ENCODE measurements around the gene SEMA4G.
"Not testable (repeated sequence)": the region's sequence is repeated elsewhere in the genome, so short reads cannot be mapped to it uniquely, and the experiment has no call there.

SEMA4G gene

DNA sequence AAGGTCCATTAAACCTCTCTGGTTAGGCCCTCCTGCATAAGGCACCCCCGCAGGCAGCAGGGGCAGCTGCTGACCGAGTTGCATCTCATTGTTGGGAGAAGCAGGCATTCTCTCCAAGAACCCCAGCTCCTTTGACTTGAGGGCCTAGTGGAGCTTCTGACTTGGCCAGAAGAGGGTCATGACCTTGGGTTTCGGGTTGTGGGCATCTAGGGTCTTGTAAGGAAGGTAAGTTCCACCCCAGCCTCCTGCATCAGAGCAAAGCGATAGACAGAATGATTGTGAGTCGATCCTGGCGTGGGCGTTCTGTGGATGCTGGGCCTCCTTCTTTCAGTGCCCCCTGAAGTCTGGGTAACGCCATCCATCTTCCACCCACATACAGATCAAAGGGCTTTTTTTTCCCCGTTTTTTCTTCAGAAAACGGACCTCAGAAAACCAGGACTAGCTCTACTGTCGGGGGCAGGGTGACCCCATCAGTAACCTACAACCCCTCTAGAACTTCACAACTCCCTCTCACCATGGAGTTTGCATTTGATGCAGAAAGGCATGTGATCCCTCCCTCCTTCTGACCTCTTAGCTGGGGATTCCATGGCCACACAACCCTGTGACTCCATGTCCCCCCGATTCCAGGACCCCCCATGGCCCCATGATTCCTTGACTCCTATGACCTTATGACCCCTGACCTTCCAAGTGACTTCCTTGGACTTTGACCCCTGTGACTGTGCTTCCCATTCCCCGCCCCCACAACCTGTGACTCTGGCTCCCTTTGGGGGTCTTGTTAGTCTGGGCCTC is 3.0 kb downstream of the SEMA4G start:
- no peak for DNase-seq

GRCh38 chr10:100972904-100973535 is 3.7 kb downstream of the SEMA4G start:
- DNase-seq, result no peak

GRCh38 chr10:100975397-100975796 is 6.1 kb downstream of the SEMA4G start:
- not testable (repeated sequence) for DNase-seq

DNA sequence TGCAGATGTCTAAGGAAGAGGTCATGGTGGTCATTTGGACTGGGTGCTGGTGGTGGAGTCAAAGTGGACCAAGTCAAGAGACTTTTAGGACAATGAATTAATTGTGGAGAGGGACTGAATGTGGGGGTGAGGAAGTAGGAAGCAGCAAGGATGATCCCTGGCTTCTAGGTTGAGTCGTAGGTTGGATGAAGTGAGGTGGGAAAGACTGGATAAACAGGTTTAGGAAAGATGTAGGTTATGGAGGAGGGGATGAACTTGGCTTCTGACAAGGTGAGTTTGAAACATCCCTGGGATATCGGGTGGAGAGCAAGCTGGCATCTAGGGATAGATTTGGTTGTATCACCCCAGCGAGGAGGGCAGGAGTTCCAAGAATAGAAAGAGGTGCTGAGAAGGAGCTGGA is 7.6 kb downstream of the SEMA4G start:
- no peak for DNase-seq

DNA sequence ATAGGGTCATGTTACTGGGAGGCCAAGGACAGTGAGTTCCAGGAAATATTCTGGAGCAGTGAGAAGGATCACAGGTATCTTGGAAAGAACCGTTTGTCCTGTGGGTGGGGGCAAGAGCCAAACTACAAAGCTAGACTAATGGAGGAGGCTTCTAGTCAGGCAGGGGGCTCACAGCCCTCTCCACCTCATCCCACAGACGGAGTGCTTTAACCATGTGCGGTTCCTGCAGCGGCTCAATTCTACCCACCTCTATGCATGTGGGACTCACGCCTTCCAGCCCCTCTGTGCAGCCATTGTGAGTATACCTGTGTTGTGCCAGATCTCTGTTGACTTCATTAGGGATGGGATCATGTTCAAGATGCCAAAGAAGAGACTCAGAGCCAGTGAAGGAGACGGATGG is 8.1 kb downstream of the SEMA4G start:
- no peak for DNase-seq

- no peak for DNase-seq
Observed at GRCh38 chr10:100978121-100978900, 9.0 kb downstream of the SEMA4G start.

DNA sequence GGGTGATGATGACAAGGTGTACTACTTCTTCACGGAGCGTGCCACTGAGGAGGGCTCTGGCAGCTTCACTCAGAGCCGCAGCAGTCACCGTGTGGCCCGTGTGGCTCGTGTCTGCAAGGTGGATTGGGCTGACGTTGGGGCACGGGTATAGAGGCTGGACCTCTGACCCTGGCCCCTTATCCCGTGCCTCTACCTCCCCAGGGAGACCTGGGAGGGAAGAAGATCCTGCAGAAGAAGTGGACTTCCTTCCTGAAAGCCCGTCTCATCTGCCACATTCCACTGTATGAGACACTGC is 9.5 kb downstream of the SEMA4G start:
- no peak for DNase-seq

DNA sequence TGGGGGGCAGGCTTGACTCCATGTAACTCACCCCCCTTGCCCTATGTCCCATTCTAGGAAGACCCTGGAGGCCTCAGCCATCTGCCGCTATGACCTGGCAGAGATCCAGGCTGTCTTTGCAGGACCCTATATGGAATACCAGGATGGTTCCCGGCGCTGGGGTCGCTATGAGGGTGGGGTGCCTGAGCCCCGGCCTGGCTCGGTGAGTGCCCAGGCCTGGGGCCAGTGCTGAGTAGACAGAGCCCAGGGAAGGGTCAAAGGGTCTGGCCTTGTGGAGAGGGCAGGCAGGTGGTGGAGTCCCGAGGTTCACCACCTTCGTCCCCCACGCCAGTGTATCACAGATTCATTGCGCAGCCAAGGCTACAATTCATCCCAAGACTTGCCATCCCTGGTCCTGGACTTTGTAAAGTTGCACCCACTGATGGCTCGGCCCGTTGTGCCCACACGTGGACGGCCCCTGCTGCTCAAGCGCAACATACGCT is 10.5 kb downstream of the SEMA4G start:
- no peak for DNase-seq

GRCh38 chr10:100980311-100980710 is 11.0 kb downstream of the SEMA4G start:
- no peak for DNase-seq

GRCh38 chr10:100980711-100981110 is 11.4 kb downstream of the SEMA4G start:
- DNase-seq, result no peak

DNA sequence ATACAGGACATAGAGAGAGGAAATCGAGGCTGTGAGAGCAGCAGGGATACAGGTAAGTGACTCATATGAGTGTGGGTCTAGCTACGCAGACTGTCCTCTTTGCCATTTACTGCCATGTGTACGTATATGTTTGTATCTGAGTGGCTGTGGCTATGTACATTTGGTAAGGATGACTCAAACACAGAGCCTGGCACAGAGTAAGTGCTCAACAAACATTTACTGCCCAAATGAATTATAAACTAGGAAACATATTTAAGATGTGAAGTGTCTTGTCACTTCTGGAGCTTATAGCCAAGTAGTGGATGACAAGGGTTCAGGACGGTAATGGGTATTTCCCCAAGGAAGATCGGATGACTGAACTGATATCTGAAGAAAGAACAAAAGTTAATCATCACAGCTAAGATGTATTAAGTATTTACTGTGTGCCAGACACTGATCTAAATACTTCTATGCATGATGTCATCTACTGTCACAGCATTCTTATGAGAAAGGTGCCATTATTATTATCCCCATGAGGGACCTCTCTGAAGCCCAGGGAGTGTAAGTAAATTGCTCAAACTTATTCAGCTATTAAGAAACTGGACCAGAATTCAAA is 12.0 kb downstream of the SEMA4G start:
- DNase-seq, result no peak

- no peak for DNase-seq
Observed at GRCh38 chr10:100982916-100983830, 13.9 kb downstream of the SEMA4G start.

DNA sequence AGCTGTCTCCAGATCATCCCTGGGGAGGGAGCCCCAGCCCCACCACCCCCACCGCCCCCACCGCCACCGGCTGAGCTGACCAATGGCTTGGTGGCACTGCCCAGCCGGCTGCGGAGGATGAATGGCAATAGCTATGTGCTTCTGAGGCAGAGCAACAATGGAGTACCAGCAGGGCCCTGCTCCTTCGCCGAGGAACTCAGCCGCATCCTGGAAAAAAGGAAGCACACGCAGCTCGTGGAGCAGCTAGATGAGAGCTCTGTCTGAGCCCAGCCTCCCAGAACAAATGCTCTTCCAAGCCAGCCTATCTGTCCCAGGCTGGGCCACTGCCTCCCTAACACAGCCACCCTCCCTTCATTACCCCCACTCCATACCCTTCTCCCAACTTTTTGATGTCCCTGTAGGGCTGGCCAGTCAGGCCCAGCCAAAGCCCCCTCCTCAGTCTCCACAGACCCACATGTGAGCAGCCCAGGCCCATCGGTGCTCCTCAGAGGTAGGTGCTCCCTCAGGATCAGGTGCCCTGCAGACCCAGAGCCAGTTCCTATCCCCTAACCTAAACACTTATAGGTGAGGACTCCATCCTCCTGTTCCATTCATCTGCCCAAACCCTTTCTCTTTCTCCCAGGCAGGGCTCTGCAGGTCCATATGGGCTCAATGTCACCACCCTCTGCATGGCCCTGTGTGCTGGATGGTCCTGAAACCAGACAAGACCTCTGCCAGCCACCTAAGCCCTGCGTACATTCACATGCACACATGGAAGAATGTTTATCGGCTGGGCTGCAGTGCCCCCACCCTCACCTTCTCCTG is 14.8 kb downstream of the SEMA4G start:
- DNase-seq, result no peak

DNA sequence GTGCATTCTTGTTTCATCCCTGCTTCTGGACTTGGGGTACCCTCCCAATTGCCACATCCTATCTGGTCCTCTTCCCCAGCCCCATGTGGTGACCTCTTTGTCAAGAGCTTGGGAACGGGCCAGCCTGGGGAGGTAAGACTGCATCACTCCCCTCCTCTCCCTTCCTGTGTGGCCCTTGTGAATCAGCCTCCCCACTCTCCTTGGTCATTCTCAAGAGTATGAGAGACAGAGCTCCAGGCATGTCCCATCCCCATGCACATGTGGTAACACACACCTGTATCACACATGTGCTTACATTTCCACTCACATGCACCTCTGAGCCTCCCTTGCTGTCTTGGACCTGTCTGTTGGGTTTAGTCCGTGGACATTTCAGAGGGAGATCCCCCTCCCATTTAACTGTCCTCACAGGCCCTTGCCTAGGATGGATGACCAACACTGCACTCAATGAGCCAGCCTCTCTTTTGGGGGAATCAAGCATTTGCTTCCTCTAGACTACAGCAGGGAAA is 15.4 kb downstream of the SEMA4G start:
- DNase-seq, result no peak

DNA sequence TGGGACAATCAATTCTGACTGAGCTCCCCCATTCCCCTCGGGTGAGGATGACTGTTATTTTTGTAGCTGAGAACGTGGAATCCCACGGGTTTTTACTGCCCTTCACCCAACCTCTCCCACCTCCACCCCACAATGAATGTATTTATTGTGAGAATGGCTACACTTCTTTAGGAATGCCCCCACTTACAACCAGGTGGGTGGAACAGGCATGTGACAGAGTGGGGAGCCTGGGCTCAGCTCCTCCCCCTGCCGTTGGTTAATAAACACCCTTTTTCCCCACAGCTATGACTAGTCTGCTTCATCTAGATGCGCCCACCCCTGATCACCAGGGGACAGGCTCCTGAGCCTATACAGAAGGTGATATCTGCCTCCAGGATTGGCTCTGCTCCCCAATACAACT is 16.0 kb downstream of the SEMA4G start:
- no peak for DNase-seq

DNA sequence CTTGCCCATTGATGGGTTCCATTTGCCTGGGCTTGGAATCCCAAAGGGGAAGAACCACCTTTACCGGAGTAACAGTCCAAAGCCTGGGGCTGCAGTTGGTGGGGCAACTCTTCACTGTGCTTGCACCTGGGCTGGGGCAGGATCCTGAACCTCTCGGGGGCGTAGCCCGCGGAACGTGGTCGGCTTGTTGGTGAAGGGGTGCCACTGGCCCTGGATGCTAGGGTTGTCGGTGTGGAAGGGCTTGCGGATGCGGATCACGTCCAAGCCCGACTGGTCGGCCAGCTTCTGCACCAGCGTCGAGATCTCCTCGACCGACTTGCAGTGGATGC is 17.3 kb downstream of the SEMA4G start:
- no peak for DNase-seq

- peak; percentile 87 to 90 for DNase-seq
Observed at GRCh38 chr10:100986952-100987684, 17.8 kb downstream of the SEMA4G start, which contains the start of the genes MRPL43 and TWNK. MRPL43 (minus strand) TSS chr10:100987497; CDS start chr10:100987443, 54 bp downstream. TWNK (plus strand) TSS chr10:100987543; CDS start chr10:100988211, 668 bp downstream.

- DNase-seq, result no peak
Observed at GRCh38 chr10:100987685-100988049, 18.4 kb downstream of the SEMA4G start.

- DNase-seq, result no peak
Observed at GRCh38 chr10:100988166-100988565, 18.9 kb downstream of the SEMA4G start.

DNA sequence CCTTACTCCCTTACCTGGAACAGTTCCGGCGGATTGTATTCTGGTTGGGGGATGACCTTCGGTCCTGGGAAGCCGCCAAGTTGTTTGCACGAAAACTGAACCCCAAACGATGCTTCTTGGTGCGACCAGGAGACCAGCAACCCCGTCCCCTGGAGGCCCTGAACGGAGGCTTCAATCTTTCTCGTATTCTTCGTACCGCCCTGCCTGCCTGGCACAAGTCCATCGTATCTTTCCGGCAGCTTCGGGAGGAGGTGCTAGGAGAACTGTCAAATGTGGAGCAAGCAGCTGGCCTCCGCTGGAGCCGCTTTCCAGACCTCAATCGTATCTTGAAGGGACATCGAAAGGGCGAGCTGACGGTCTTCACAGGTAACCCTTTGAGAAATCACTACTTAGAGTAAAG is 19.8 kb downstream of the SEMA4G start:
- DNase-seq, result no peak

Measured in Kasumi-1 (cell line).